OCI-LY1 (cell line): ENCODE results near the gene TMEM161B.
A peak's percentile ranks its signal among the peaks of the same experiment; 100 is the strongest.

Experiments
- H2AFZ ChIP-seq: fragments of 200-600 bp; sonication (generic), shearing (Covaris generic); 2 replicates; pipeline ENCODE4 v1.6.0; 2014; ENCODE audit warnings: antibody characterized with exemption, mild to moderate bottlenecking, low read length
- H3F3A ChIP-seq: fragments of 200-600 bp; sonication (generic), shearing (Covaris generic); 2 replicates; pipeline ENCODE4 v1.6.0; 2014; ENCODE audit warnings: mild to moderate bottlenecking, antibody characterized with exemption, low read length, moderate library complexity; ENCODE audit not compliant: insufficient read depth
- H3K27ac ChIP-seq: fragments of 200-600 bp; sonication (generic); 2 replicates; pipeline ENCODE4 v1.5.1; 2014; ENCODE audit warnings: low read length, mixed run types, mild to moderate bottlenecking, low read depth; ENCODE audit not compliant: poor library complexity, severe bottlenecking
- H3K27me3 ChIP-seq: fragments of 200-600 bp; sonication (generic); 2 replicates; pipeline ENCODE4 v1.6.0; 2014; ENCODE audit warnings: antibody characterized with exemption, mild to moderate bottlenecking, low read length, moderate library complexity; ENCODE audit not compliant: insufficient read depth
- H3K36me3 ChIP-seq: fragments of 200-600 bp; sonication (generic); 2 replicates; pipeline ENCODE4 v1.6.1; 2014; ENCODE audit warnings: mild to moderate bottlenecking, antibody characterized with exemption, low read length, moderate library complexity, mixed read lengths; ENCODE audit not compliant: insufficient read depth
- H3K4me1 ChIP-seq: fragments of 200-600 bp; sonication (generic); 2 replicates; pipeline ENCODE4 v1.5.1; 2014; ENCODE audit warnings: mild to moderate bottlenecking, low read length, moderate library complexity; ENCODE audit not compliant: insufficient read depth, severe bottlenecking
- H3K4me2 ChIP-seq: fragments of 200-600 bp; sonication (generic), shearing (Covaris generic); 2 replicates; pipeline ENCODE4 v1.6.1; 2014; ENCODE audit warnings: low read length
- H3K4me3 ChIP-seq: fragments of 200-600 bp; sonication (generic); 2 replicates; pipeline ENCODE4 v1.5.1; 2014; ENCODE audit warnings: low read length, low read depth, mild to moderate bottlenecking, mixed read lengths; ENCODE audit not compliant: poor library complexity, severe bottlenecking
- H3K79me2 ChIP-seq: fragments of 200-600 bp; shearing (Covaris generic); 2 replicates; pipeline ENCODE4 v1.6.1; 2016; ENCODE audit warnings: mixed run types, low read length, mixed read lengths; ENCODE audit not compliant: insufficient read depth
- H3K9ac ChIP-seq: fragments of 200-600 bp; sonication (generic), shearing (Covaris generic); 2 replicates; pipeline ENCODE4 v1.6.1; 2014; ENCODE audit warnings: mild to moderate bottlenecking, low read length, mixed read lengths
- H3K9me2 ChIP-seq: fragments of 200-600 bp; sonication (generic), shearing (Covaris generic); 2 replicates; pipeline ENCODE4 v1.6.1; 2014; ENCODE audit warnings: low read depth, mild to moderate bottlenecking, low read length, mixed read lengths
- H3K9me3 ChIP-seq: fragments of 200-600 bp; shearing (Covaris generic); 2 replicates; pipeline ENCODE4 v1.6.1; 2014; ENCODE audit warnings: low read length, mixed read lengths
- H4K20me1 ChIP-seq: fragments of 200-600 bp; sonication (generic), shearing (Covaris generic); 2 replicates; pipeline ENCODE4 v1.6.0; 2016; ENCODE audit warnings: mild to moderate bottlenecking, low read length; ENCODE audit not compliant: insufficient read depth
- CTCF ChIP-seq: fragments of 200-600 bp; sonication (generic), shearing (Covaris generic); IDR thresholded peaks from 2 replicates; pipeline ENCODE4 v1.5.1; 2017; ENCODE audit warnings: mild to moderate bottlenecking, antibody characterized with exemption, low read length, moderate library complexity, mixed read lengths
- EZH2 ChIP-seq: fragments of 200-600 bp; sonication (generic), shearing (Covaris generic); IDR thresholded peaks from 2 replicates; pipeline ENCODE4 v1.8.0; 2017; ENCODE audit warnings: borderline replicate concordance, mixed run types, mild to moderate bottlenecking, antibody characterized with exemption, low read length, moderate library complexity, mixed read lengths

The TMEM161B gene

GRCh38 chr5:88268385-88269184 lies at the start of gene TMEM161B:
Gene TMEM161B, minus strand, starts transcription at chr5:88268845. Its CDS starts 122 bp downstream, at chr5:88268723.
- Histone ChIP-seq H3K4me1 (peaks cover 45% of the 10 kb centered on the region), H3F3A (no peaks in the 10 kb centered on the region), H3K27me3 (no peaks in the 10 kb centered on the region), H3K9me2 (no peaks in the 10 kb centered on the region), H3K27ac (peak within 1 kb of the TSS; percentile 72), H2AFZ (no peak within 1 kb of the TSS), H3K4me3 (peak within 1 kb of the TSS; percentile 86), H3K36me3 (peaks cover 64% of the 10 kb centered on the region), H3K79me2 (peaks cover 71% of the 10 kb centered on the region), H4K20me1 (0 out of 2 replicates have a peak, but pooled peaks cover 3% of the 10 kb centered on the region), H3K9me3 (no peaks in the 10 kb centered on the region; the same call in none of the 2 replicates), H3K4me2 (peak within 1 kb of the TSS; percentile 98), H3K9ac (peak within 1 kb of the TSS; percentile 90)
- TF ChIP-seq EZH2 (no peak), CTCF (no peak)

- no peaks in the 10 kb centered on the region for H4K20me1 ChIP-seq
- no peak overlapping the region for H3K27ac ChIP-seq
- no peak overlapping the region for H2AFZ ChIP-seq
- no peaks in the 10 kb centered on the region for H3K79me2 ChIP-seq
- no peak overlapping the region for H3K9ac ChIP-seq
- H3F3A ChIP-seq = no peaks in the 10 kb centered on the region
- H3K4me3 ChIP-seq = no peak overlapping the region
- H3K36me3 ChIP-seq = no peaks in the 10 kb centered on the region
- no peak overlapping the region for H3K4me2 ChIP-seq
- no peaks in the 10 kb centered on the region for H3K4me1 ChIP-seq
- H3K9me2 ChIP-seq = no peaks in the 10 kb centered on the region
- no peaks in the 10 kb centered on the region for H3K9me3 ChIP-seq
- TF ChIP-seq EZH2 = no peak
- TF ChIP-seq CTCF = no peak
- no peaks in the 10 kb centered on the region for H3K27me3 ChIP-seq
These were observed 35.7 kb upstream of the TMEM161B start for GRCh38 chr5:88304356-88304755.

GRCh38 chr5:88298425-88298824 lies 29.8 kb upstream of the TMEM161B start:
- TF ChIP-seq CTCF (no peak), EZH2 (no peak)
- Histone ChIP-seq H3K4me1 (no peaks in the 10 kb centered on the region), H3F3A (no peaks in the 10 kb centered on the region), H3K27ac (no peak overlapping the region), H3K9me3 (no peaks in the 10 kb centered on the region), H3K9me2 (no peaks in the 10 kb centered on the region), H3K79me2 (no peaks in the 10 kb centered on the region), H3K36me3 (no peaks in the 10 kb centered on the region), H3K27me3 (no peaks in the 10 kb centered on the region), H3K4me2 (no peak overlapping the region), H3K9ac (no peak overlapping the region), H4K20me1 (no peaks in the 10 kb centered on the region), H3K4me3 (no peak overlapping the region), H2AFZ (no peak overlapping the region)
